Stimulated activated CD4-positive, alpha-beta T cell treated with anti-CD3 and anti-CD28 coated beads, Interleukin-15, amount 100 ng/mL, for 1 hour (primary cell): ENCODE measurements around the gene IRX3.

Experiments
- DNase-seq, 2 donors: peaks; one replicate each; pipeline ENCODE4 v3.0.0-alpha.2; 2020; ENCODE audit warnings: low read depth in 1 of 2, low spot score in 1 of 2

The IRX3 gene

GRCh38 chr16:54286366-54287130, at the start of gene IRX3:
Gene IRX3, minus strand, starts transcription at chr16:54286787. Its CDS starts 737 bp downstream, at chr16:54286050.
- no peak for DNase-seq

- no peak for DNase-seq
Observed at GRCh38 chr16:54335230-54335629, 48.6 kb upstream of the IRX3 start.

- DNase-seq, result no peak
Observed at GRCh38 chr16:54334208-54334607, 47.6 kb upstream of the IRX3 start.

GRCh38 chr16:54331241-54332002, 44.8 kb upstream of the IRX3 start:
- DNase-seq, result no peak

- DNase-seq, result no peak
Observed at GRCh38 chr16:54327609-54328008, 41.0 kb upstream of the IRX3 start.

GRCh38 chr16:54326266-54326662, 39.7 kb upstream of the IRX3 start:
- DNase-seq, result no peak

- DNase-seq, result no peak
Observed at GRCh38 chr16:54325616-54326265, 39.2 kb upstream of the IRX3 start.

- no peak for DNase-seq
Observed at GRCh38 chr16:54324716-54325115, 38.1 kb upstream of the IRX3 start.

GRCh38 chr16:54320697-54321340, 34.2 kb upstream of the IRX3 start:
- DNase-seq, result no peak

GRCh38 chr16:54318941-54319340, 32.4 kb upstream of the IRX3 start:
- no peak for DNase-seq

GRCh38 chr16:54317101-54317611, 30.6 kb upstream of the IRX3 start:
- DNase-seq, result no peak

- no peak for DNase-seq
Observed at GRCh38 chr16:54316095-54316889, 29.7 kb upstream of the IRX3 start.

GRCh38 chr16:54313789-54314188, 27.2 kb upstream of the IRX3 start:
- DNase-seq, result no peak

GRCh38 chr16:54312502-54312991, 26.0 kb upstream of the IRX3 start:
- no peak for DNase-seq

- DNase-seq, result no peak
Observed at GRCh38 chr16:54309341-54309740, 22.8 kb upstream of the IRX3 start.

- DNase-seq, result no peak
Observed at GRCh38 chr16:54305080-54305479, 18.5 kb upstream of the IRX3 start.

GRCh38 chr16:54303613-54304012, 17.0 kb upstream of the IRX3 start:
- DNase-seq, result no peak

- no peak for DNase-seq
Observed at GRCh38 chr16:54297154-54297553, 10.6 kb upstream of the IRX3 start.

GRCh38 chr16:54296543-54296942, 10.0 kb upstream of the IRX3 start:
- DNase-seq, result no peak
